GDM1 (cell line): ENCODE results near the gene CLASRP.

Experiments used
- DNase-seq: peaks from one replicate; lab custom pipeline; 2025; lab: John Stamatoyannopoulos, UW

Gene CLASRP

DNA sequence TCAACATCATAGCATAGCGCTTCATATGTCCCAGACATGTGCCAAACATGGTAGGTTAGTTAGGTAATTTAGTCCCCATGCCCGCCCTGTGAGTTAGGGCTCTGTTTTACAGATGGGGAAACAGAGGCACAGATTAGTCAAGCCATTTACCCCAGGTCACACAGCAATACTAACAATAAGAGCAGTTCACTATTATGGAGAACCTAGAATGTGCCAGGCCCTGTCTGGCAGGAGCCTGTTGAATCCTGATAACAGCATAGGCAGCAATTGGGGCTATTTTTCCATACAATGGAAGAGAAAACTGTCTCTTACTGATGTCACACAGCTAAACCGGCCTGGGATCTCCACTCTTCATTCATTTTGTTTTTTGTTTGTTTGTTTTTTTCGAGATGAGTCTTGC lies 47.6 kb downstream of the CLASRP start:
- no peak for DNase-seq

DNA sequence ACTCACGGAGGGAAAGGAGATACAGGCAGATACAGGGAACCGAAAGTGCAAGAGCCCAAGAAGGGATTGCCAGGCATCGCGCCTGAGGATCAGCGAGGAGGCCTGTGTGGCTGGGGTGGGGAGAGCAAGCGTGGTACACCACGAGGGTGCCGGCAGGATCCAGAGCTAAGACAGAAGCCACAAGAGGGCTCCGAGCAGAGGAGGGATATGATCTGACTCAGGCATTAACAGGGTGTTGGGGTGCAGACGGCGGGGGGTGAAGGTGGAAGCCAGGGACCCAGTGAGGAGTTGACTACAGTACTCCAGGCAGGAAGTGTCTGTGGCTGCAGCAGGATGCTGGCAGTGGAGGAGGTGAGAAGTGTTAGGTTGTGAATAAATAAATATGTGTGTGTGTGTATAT lies 48.7 kb downstream of the CLASRP start:
- DNase-seq: peak; percentile 78

DNA sequence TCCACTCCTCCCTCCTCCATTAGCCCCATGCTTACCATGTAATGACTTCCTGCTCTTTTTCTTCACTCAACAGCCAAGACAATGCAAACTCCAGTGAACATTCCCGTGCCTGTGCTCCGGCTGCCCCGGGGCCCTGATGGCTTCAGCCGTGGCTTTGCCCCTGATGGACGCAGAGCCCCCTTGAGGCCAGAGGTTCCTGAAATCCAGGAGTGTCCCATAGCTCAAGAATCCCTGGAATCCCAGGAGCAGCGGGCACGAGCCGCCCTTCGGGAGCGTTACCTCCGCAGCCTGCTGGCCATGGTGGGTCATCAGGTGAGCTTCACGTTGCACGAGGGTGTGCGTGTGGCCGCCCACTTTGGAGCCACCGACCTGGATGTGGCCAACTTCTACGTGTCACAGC lies 51.2 kb downstream of the CLASRP start:
- DNase-seq: no peak

DNA sequence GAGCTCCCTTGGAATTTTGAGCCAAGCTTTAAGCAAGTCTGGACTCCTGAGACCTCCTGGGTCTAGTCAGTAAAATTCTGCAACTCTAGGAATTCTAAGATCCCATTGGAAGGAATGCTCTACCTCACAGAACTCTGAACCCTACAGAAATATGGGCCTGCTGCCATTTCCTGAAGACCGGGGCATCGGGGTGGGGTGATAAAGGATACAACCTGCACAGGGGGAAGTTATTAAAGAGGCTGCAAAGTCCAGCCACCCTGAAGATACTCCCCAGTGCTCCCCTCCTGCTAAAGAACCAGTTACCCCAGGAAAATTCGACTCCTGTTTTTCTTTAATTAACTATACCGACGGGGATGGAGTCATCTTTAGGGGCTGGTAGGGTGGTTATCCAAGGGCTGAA lies 51.8 kb downstream of the CLASRP start:
- no peak for DNase-seq

DNA sequence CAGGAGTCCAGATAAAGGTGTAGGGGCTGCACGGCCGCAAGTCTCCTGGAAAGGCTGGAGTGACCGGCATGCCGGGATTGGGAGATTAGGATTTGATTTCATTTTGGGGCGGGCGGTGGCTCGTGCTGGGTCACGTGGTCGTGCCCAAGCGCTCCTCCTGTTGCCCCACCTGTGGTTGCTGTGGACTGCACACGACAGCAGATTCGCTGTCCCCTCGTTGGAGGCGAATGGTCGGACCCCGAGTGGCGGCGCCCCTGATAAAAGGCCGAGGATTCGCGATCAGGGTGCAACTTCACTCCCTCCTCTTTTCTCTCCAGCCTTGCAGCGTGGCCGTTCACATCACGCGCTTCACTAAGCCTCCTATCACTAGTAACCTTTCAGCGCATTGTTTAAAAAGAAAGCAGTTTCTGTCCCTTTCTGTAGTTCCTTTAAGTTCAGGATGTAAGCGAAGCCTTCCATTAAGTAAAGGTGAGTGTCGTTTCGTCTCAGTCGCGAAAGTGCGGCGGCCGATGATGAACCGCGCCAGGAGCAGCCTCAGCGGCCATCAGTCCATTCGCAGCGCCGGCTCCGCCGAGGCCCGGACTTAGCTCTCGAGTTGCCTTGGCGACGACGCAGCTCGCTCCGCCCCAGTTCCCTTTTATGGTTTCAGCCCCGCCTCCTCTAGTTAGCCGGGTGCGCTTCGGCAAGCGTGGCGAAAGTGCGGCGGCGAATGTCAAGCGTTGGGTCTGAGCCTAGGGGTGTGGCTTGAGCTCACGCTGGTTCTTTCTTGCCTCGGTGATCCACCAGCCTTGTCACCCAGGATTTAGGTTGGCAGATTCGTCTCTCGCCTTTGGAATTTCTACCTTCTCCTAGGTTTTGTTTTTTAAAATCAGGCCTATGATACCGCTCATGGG lies 52.4 kb downstream of the CLASRP start:
- no peak for DNase-seq

DNA sequence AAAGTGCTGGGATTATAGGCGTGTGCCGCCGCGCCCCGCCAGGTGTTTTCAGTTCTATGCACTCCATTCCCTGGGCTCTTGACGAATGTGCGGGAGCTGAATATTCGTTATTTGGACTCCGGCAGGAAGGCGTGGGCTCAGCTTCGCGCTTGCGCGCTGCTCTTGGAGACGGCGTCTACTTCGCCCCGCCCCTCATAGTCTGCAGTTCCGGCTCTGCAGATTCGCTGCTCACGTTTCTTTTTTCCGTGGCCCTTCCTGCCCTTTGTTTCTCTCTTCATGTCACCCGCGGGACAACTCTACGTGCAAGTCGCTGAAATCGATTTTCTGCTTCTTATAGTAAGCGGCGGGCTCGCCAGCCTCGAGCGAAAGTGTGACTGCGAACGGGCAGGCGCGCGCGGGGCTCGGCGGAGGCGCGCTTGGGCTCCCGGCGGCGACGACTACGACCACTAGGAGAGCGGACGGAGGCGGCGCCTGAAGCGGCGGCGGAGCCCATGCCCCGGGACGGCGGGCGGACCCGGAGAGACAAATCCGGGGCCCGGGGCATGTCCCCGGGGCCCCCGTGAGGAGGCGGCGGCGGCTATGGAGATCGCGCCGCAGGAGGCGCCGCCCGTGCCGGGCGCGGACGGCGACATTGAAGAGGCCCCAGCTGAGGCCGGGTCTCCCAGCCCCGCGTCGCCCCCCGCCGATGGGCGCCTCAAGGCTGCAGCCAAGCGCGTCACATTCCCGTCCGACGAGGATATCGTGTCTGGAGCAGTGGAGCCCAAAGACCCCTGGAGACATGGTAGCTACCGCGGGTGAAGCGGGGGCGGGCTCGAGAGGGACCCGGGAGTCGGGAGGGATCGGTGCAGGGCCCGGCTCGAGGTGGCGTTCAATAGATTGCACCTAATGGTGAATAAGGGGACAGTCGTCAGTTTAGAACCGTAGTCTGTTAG lies 54.2 kb downstream of the CLASRP start, which contains the start of gene PPP1R37:
TSS of gene PPP1R37 (plus strand) at position 433 of the 932 bp plus-strand sequence. CDS start at position 580, 147 bp downstream.
- DNase-seq: peak; percentile 76

DNA sequence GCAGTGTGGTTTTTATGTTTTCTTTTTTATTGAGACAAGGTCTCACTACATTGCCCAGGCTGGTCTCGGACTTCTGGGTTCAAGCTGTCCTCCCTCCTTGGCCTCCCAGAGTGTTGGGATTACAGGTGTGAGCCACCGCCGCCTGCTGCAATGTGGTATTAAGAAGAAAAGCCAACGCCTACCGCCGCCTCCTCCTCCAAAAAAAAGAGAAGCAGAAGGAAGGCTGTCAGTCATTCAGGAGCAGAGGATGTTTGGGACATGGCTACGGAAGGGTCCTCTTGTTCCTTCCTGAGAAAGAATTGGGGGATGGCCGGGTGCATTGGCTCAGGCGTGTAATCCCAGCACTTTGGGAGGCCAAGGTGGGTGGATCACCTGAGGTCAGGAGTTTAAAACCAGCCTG lies 55.3 kb downstream of the CLASRP start:
- DNase-seq: no peak

DNA sequence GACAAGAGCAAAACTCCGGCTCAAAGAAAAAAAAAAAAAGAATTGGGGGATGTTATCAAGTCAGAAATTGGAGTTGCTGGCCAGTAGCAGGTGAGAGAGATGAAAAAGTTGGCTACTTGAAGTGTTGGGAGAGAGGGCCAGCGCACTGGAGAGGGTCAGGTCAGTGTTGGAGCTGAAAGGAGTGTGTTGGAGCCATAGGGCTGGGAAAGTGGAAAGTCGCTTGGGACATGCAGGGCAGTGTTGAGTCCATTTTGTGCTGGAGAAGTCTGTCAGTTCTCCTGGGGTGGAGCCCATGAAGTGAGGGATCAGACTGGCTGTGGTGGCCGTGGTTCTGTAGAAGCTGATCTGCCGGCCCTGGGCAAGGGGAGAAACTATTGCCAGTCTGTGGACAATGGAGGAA lies 55.9 kb downstream of the CLASRP start:
- no peak for DNase-seq

DNA sequence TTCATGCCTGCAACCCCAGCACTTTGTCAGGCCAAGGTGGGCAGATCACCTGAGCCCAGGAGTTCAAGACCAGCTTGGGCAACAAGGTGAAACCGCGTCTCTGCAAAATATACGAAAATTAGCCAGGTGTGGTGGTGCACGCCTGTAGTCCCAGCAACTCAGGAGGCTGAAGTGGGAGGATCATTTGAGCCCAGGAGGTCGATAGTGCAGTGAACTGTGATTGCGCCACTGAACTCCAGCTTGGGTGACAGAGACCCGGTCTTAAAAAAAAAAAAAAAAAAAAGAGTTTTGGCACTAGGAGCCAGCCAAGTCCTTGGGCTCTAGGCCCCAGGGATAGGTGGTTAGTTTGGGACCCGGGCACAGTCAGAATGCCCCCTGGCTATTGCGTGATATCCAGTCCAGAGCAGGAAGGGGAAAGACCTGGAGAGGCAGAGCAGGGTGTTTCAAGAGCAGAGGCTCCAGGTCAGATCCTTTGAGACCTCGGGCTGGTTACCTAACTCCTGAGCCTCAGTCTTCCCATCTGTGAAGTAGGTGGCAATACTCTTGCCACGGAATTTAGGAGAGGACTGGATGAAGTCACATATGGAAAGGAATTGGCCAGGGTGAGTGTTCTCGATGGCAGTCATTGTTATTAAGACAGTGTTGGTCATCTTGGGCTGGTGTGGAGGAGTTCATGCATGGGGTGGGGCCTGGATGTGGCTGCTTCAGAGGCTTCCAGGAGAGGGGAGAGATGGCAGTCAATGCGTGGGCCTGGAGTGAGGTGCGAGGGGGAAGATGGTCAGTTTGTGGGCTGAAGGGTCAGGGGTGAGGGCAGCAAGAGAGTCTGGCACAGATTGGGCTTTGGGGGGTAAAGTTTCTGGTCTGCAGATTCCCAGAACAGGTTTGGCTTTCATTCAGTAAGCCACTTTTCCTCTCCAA lies 56.9 kb downstream of the CLASRP start:
- no peak for DNase-seq

DNA sequence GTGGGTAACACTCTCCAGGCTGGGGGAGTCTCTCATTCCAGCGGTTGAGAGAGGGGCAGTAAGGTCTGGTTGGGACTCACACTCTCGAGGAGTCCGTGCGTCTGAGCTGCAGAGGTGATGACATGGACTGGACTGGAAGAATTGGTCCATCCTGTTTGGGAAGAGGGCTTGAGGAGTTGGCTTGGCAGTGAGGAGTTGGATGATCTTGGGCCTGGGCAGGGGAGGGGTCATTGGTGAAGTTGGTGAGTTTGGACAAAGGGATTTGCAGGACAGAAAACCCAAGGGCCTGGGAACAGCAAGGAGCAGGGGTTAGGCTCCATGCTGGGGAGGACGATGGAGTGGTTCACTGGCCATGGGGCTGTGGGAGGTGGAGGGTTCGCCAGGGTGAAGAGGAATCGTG lies 57.9 kb downstream of the CLASRP start:
- no peak for DNase-seq

DNA sequence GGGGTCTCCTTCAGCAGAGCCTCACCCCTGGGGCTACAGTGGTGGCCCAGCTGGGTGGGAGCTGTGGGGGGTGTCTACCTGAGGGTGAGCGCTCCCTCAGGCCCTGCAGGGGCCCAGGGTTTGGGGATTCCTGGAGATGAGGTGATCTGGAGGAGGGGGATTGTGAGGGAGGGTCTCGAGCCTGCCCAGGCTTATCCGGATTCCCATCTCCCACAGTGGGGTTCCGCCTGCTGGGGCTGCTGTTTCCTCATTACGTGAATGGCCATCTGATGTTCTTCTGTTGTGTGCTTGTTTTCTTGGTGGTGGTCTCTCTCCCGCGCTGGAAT lies 58.6 kb downstream of the CLASRP start:
- no peak for DNase-seq

DNA sequence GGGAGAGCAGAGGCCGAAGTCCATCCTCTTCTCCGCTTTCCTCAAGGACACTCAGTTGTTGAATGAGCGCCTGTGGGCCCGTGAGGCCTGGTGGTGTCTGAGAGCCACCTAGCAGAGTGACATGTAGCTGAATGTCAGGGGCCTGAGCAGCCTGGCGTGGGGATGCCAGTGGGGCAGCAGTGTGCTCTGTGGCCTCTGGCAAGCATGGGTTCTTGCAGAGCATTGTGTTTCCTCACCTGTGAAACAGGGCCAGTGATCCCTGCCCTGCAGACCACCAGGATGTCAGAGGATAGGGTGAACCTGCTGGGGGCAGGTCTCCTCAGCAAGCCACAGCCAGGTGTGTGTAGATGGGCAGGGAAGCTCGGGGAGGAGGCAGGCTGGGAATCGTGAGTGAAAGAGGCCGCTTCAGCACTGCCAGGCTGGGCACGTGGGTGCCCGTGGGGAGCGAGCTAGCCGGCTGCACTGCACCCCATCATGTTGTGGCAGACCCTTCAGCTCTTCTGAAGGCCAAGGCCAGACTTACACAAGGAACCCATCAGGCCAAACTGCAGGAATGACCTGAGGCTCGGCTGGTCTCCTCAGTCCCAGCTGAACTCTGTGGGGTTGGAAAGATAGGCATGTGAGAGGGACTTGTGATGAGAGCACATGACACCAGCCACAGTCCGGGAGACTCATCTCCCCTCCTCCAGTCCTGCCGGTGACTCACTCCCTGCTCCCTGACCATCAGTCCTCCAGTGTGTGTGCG lies 59.1 kb downstream of the CLASRP start:
- no peak for DNase-seq

DNA sequence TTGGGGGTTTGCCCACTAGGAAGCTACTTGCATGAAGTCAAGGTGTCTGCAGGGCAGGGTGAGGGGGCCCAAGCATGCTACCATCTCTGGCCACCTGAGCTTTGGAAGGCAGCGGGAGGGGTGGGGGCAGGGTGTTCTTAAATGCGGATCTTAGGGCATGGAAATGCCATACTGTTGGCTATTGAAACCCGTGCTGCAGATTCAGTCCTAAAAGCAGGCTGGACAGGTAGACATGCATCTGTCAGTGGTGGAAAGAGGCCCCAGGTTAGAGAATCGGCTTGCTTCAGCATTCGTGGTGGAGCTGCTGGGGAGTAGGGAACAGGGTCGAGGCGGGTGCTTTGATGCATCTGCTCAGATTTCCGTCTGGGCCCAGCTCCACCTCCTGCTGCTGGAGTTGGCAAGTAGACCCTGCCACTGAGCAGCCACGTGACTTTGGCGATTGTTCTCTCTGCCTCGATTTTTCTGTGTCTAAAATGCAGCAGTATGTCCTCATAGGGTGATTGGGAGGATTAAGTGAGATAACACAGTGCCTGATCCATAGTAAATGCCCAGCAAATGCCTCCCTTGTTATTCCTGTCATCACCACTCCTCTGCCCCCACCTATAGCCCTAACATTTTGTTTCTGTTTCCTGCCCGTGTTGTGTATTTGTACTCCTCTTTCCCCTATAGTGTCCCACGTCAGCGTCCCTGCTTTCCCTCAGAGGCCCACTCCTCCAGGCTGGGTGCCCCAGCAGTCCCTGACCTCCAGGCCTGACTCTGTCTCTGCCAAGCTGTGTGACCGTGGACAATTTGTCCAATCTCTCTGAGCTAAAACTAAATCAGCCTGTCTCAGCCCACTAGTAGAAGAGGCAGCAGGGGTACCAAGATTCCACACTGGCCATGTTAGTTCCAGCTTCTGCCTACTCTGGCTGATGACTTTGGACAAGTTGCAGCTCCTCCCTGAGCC lies 59.9 kb downstream of the CLASRP start:
- DNase-seq: no peak

DNA sequence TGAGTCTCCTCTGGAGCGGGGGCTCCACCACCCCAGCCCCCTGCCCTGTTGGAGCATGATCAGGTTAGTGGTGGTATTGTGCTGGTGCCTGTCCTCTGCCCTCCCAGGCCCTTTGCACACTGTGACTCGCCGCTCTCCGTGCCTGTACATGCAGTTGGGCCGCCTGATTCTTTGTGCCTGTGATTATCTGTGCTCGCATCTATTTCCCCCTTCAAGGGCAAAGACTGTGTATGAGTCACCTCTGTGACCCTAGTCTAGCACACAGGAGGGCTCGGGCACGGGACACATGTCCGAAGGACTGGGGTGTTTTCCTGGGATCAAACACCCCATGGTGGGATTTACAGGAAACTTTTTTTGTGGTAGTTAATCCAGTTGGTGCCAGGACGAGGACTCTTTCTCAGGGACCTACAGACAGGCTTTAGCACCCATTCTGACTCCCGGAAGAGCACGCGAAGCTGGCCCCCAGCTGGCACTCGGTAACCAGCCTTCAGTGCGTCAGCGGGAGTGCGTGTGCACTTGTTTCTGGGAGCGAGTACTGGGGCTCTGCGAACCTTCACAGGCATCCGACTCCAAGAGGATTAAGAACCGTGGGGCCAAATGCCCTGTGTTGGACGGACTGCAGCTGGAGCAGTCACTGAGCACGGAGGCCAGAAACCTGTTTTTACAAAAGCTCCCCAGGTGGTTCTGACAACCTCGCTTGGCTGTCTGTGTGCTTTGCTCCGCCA lies 60.8 kb downstream of the CLASRP start:
- DNase-seq: no peak

DNA sequence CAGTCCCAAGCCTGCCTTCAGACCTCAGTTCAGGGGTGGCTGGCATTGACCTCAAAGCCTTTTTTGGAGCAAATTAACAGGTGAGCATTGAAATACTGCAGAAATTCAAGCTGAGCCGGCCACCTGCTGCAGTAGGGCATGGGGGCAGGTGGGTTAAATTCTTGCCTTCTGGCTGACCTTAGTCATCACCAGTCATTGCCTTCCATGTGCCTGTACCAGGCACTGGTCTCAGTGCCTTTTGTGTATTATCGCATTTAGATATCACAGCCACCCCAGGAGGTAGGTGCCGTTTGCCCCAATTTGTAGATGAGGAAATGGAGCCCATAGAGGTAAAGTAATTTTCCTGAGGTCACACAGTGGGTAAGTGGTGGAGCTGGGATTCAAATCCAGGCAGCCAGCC lies 61.4 kb downstream of the CLASRP start:
- no peak for DNase-seq

DNA sequence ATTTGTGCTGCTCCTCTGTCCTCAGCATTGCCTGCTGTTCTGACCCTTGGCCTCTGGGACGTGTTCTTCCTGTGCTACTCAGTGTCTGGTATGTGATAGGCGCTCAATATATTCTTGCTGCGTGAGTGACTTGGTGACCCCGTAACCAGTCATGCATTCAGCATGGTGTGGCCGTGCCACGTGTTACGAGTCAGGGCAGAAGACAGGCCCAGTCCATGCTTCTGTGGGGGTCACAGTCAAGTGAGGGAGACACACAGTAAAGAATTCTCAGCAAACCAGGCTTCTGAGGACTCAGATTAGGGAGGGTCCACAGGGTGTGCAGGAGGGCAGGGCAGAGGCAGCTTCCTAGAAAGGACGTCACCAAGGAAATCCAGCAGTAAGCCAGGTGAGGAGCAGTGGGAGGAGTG lies 62.0 kb downstream of the CLASRP start:
- DNase-seq: no peak

DNA sequence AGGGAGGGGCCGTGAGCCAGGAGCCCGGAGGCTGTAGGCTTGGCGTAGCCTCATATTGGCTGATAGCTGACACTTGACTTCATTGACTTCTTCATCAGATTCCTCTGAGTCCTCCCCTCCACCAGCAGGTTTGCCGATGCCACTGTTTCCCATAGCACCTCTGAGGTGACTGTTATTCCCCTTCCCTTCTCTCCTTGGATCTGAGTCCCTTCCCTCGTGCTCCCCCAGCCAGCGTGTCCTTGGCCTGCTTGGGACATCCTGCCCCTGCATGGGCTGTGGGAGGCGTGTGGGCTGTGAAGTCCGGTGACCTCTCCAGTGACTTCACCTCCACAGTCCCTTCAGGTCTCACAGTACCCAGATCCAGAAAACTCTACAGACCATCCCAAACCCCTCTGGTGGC lies 63.0 kb downstream of the CLASRP start:
- DNase-seq: no peak

DNA sequence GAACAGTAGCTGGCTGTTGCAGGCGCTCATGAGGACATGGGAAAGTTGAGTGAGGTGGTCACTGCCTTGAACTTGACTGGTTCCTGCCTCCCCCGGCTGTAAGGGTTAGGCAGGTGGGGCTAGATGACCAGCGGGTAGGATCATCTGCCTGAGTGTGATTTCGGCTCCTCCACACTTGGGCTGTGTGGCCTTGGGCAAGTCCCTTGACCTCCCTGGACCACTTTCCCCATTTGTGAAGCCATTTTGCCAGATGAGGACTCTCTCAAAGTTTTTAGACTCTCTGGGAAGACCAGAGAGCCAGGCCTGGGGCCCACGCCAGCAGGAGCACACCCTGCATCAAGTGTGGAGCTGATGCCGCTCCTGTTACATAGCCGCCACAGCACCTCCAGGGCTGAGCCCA lies 63.6 kb downstream of the CLASRP start:
- no peak for DNase-seq

DNA sequence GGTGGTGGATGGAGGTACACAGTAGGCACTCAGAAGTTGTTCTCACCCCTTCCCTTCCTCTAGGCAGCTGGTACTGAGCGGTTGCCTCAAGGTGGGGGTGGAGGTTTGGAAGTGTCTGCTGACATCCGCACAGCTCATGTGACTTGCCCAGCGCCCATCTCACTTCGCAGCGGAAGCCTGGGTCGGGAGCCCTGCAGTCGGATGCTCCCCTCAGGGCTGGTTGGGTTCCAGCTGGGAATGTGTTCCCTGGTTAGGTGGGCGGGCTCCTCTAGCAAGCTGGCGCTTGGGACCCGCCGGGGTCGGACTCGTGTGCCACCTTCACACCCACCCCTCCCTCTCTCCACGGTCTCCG lies 64.3 kb downstream of the CLASRP start:
- no peak for DNase-seq
